Stimulated activated CD4-positive, alpha-beta T cell treated with anti-CD3 and anti-CD28 coated beads, Interleukin-2, amount 100 ng/mL, for 4 hours (primary cell): ENCODE measurements around the gene ABCA1.
"Not testable (repeated sequence)": the region's sequence is repeated elsewhere in the genome, so short reads cannot be mapped to it uniquely, and the experiment has no call there.

Source experiments
- DNase-seq: peaks from one replicate; pipeline ENCODE4 v3.0.0-alpha.2; 2020; ENCODE audit warnings: low read depth

The ABCA1 gene

GRCh38 chr9:104950838-104951237 is 22.9 kb upstream of the ABCA1 start:
- no peak for DNase-seq

GRCh38 chr9:104948277-104948676 is 20.3 kb upstream of the ABCA1 start:
- no peak for DNase-seq

GRCh38 chr9:104944871-104945270 is 16.9 kb upstream of the ABCA1 start:
- DNase-seq: no peak

- DNase-seq: no peak
Measured at GRCh38 chr9:104944356-104944755, 16.4 kb upstream of the ABCA1 start.

- no peak for DNase-seq
Measured at GRCh38 chr9:104941597-104941996, 13.6 kb upstream of the ABCA1 start.

- DNase-seq: no peak
Measured at GRCh38 chr9:104936291-104936690, 8.3 kb upstream of the ABCA1 start.

- DNase-seq: not testable (repeated sequence)
Measured at GRCh38 chr9:104935501-104935810, 7.5 kb upstream of the ABCA1 start.

- DNase-seq: no peak
Measured at GRCh38 chr9:104934691-104935500, 6.9 kb upstream of the ABCA1 start.

GRCh38 chr9:104933091-104933490 is 5.1 kb upstream of the ABCA1 start:
- not testable (repeated sequence) for DNase-seq

DNA sequence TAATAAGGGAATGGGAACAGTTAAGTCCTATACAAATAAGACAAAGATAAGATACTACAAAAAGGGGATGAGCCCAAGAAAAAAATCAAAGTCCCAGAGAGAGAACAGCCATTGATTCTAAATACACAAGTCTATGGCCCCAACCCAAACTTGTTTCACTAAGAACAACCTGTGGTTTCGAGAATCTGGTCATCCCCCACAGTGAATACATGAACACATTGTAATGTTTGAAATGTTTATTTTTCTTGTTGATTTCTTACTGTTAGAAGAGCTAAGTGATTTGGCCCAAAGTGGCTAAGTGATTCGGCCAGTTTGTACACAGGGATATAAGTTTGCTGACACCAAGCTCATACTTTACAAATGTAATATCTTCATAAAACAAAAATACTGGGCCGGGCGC is 3.3 kb upstream of the ABCA1 start:
- DNase-seq: no peak

- DNase-seq: no peak
Measured at GRCh38 chr9:104927216-104927911, 591 bp downstream of the ABCA1 start.

DNA sequence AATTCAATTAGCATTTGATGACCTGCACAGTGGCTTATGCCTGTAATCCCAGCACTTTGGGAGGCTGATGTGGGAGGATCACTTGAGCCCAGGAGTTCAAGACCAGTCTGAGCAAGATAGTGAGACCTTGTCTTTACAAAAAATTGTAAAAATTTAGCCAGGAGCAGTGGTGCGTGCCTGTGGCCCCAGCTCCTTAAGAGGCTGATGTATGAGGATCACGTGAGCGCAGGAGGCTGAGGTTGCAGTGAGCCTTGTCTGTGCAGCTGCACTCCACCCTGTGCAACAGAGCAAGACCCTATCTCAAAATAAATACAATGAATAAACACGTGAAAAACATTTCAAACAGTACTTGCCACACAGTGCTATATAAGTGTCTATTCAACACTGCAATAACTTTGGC is 4.2 kb downstream of the ABCA1 start:
- DNase-seq: no peak

GRCh38 chr9:104923289-104923688 is 4.7 kb downstream of the ABCA1 start:
- DNase-seq: no peak

GRCh38 chr9:104922748-104923147 is 5.2 kb downstream of the ABCA1 start:
- DNase-seq: not testable (repeated sequence)

GRCh38 chr9:104921067-104921741 is 6.8 kb downstream of the ABCA1 start:
- no peak for DNase-seq

GRCh38 chr9:104915753-104916152 is 12.2 kb downstream of the ABCA1 start:
- DNase-seq: no peak

- DNase-seq: no peak
Measured at GRCh38 chr9:104915049-104915448, 12.9 kb downstream of the ABCA1 start.

- no peak for DNase-seq
Measured at GRCh38 chr9:104914466-104914865, 13.5 kb downstream of the ABCA1 start.

- DNase-seq: no peak
Measured at GRCh38 chr9:104912606-104913005, 15.3 kb downstream of the ABCA1 start.

- no peak for DNase-seq
Measured at GRCh38 chr9:104911032-104911607, 16.8 kb downstream of the ABCA1 start.

GRCh38 chr9:104907278-104907951 is 20.5 kb downstream of the ABCA1 start:
- DNase-seq: no peak
